GM19193 (cell line): ENCODE results near the gene AKT3.

Experiments used
- POLR2A ChIP-seq: IDR thresholded peaks from 4 replicates; pipeline ENCODE4 v1.6.1; 2011; ENCODE audit not compliant: insufficient read depth, insufficient read length; ENCODE audit errors: extremely low read depth

Gene AKT3

GRCh38 chr1:243523766-243524165, 326.3 kb downstream of the AKT3 start:
- no peak for TF ChIP-seq POLR2A

GRCh38 chr1:243520831-243521230, 329.2 kb downstream of the AKT3 start:
- TF ChIP-seq POLR2A, result no peak

DNA sequence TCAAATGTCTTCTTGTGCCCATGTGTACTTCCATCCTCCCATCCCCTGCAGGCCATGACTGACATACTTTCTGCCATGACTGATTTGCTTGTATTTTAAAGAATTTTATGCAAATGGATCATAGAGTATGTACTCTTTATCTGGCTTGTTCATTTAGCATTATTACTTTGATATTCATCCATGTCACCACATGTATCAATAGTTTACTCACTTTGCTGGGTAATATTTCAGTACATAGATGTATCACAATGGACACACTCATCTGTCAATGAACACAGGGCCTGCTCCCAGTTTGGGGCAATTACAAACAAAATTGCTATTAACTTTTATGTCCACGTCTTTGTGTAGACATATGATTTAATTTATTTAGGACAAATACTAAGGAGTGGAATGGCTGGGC, 335.1 kb downstream of the AKT3 start:
- TF ChIP-seq POLR2A, result no peak

- no peak for TF ChIP-seq POLR2A
These were observed 336.1 kb downstream of the AKT3 start for GRCh38 chr1:243513726-243514491.

- no peak for TF ChIP-seq POLR2A
These were observed 339.1 kb downstream of the AKT3 start for GRCh38 chr1:243510928-243511327.

- no peak for TF ChIP-seq POLR2A
These were observed 341.1 kb downstream of the AKT3 start for GRCh38 chr1:243508943-243509342.

- no peak for TF ChIP-seq POLR2A
These were observed 341.7 kb downstream of the AKT3 start for GRCh38 chr1:243508303-243508713.

DNA sequence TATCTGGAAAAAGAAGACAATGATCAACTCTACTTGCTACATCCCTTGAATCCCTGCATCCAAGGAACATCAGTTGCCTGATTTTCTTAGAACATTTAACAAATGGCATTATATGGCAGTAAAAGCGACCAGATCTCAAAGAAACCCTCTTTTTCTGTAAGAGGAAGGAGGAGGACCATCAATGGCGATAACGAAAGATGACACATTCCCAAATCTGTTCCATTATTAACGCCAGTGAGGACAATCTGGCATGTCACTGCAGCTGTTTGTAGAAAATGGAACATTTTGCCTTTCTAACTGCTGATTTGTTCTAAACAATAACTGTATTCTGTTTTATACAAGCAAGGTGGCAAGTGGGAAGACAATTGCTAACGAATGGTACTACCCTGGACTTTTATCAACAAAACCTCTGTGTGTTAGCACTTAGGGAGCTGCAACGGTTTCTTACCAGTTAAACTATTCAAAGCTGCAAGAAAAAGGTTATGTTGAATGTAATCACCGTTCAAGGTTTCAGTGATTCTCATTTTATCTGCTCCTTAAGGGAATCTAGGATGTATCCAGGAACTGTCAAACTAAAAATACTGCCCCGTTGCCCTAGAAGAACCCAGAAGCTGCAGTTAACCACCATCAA, 342.3 kb downstream of the AKT3 start:
- no peak for TF ChIP-seq POLR2A

DNA sequence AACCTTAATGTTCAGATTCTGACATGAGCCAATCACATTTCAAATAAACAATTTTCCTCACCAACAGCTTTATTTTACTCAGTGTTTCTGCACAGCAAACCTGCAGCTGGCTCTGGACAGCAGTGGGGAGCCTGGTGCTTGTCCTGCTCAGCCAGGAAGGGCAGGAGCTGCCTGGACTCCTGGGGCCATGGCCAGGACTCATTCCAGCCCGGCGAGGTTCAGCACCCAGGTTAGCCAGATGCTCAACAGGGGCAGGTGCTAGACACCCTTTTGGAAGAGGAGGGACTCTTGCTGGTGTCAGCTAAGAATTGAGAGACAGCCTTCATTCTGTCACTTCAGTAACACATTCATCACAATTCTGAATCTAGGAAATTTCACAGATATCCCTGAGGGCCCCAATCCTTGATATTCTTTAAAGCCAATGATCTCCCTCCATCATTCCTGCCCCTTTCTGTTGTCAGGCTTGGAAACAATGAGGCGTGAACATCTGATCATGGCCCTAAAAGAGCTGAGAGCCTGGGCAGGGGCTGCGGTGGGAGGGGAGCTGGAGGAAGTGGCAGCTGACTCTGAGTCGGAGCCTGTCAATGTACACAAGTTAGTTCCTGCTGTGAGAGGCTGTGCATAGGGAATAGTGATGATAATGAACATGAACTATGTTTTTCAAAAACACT, 342.9 kb downstream of the AKT3 start:
- TF ChIP-seq POLR2A, result no peak

- TF ChIP-seq POLR2A, result no peak
These were observed 343.9 kb downstream of the AKT3 start for GRCh38 chr1:243505986-243506689.

DNA sequence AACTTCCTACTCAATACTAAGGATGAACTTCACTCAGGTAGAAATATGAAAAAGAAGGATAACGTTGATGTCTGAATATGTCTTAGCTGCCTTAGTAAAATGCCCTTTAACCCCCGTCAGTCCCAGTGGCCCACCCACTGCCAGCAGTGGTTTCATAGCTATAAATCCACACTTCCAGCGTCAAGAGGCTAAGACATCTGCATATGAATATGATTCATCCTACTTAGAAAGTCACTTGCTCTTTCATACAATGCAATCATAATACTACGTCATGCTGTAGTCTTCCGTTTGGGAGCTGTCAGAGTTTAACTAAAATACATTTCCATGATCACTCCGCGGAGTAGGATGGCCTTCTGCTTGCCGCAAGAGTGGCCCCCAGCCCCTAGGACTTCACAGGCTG, 346.9 kb downstream of the AKT3 start:
- TF ChIP-seq POLR2A, result no peak

DNA sequence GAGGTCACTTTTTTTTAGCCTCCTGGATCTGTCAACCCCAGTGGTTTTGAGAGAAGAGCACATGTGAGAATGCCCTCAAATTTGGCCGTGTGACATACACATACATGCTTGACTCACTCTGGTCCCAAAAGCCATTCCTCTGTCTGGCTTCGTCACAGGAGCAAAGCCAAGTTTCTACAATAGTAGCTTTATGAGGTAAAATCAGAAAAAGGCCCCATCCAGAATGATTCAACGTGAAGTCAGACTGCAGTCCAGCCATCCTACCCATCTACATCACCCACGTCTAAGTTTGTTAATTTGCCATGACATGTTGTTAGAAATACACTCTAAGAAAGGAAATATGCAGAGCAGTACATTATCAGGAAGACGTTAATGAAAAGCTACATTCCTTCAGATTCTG, 349.0 kb downstream of the AKT3 start:
- no peak for TF ChIP-seq POLR2A

GRCh38 chr1:243500512-243500911, 349.5 kb downstream of the AKT3 start:
- no peak for TF ChIP-seq POLR2A

- no peak for TF ChIP-seq POLR2A
These were observed 350.3 kb downstream of the AKT3 start for GRCh38 chr1:243499711-243500110.

GRCh38 chr1:243499248-243499647, 350.8 kb downstream of the AKT3 start:
- no peak for TF ChIP-seq POLR2A

DNA sequence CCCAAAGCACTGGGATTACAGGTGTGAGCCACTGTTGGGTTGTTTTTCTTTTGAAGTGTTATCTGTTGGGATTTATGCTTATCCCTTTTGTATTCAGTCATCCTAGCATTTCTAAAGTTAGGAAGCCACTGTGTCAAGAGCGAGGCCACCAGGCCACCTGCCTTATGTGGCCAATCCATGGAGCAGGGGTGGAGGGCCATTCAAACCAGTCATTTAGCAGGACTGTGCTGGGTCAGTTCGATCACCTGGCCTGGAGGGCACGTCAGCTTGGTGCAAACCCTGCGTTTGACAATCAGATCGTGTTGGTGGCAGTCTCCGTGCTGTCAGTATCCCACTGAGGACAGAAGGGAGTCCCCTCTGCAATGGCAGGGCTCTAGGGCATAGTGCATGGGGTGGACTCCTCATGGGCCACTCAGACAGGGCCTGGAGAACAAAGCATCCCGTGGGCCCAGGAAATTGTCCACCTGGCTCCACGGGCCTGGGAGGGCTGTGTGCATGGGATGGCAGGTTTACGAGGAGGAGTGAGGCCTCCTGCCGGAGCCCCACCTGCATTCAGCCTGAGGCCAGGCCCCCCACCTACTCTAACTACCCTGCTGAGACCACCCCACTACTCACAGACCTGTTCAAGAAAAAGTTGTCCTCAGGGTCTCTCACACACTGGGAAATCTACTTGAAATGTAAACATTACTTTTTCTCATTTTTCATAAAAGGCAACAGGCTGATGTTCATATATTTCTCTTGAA, 351.9 kb downstream of the AKT3 start:
- TF ChIP-seq POLR2A, result no peak

DNA sequence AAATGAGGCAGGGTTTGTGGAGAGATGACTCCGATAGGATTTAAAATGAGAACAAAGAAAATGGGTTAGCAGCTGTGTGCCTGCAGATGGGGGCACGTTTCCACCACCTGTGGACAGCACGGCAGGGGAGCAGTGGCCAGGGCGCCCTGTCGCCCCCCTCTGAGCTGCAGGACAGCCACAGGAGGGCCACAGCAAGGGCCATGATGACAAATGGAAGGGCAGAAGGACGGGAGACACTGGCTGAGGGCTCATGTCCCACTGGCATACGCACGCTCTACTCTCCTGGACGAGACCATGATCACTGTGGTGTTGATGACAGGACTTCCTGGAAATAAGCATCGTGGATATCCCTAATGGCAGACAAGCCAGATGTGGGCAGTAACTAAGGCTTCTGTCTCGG, 353.2 kb downstream of the AKT3 start:
- no peak for TF ChIP-seq POLR2A
